MCF 10A (cell line): Measurements from ENCODE around the gene SDR42E1. TPM values are rescaled to one million over a fixed set of nuclear protein-coding genes. Genes with fewer than 3 reads are reported as not detected.

Experiments used
- BruUV-seq: library from RNA; stranded (reverse); fragments of 400-500 nt; replicated peaks from 2 replicates; lab custom pipeline; 2021; lab: Mats Ljungman, UMichigan
- CTCF ChIA-PET: fragments of 300-600 bp; sonication (Branson Sonifier 250); formaldehyde crosslinking; extraction: SDS; loops from one replicate; lab custom pipeline; 2021; ENCODE audit warnings: antibody characterized with exemption, inconsistent platforms; lab: Yijun Ruan, JAX
- POLR2A ChIA-PET: fragments of 300-600, 350-650 bp; sonication (Branson Sonifier 250); formaldehyde crosslinking; extraction: SDS; loops from one replicate; lab custom pipeline; 2020; ENCODE audit warnings: antibody characterized with exemption, inconsistent platforms; lab: Yijun Ruan, JAX
- DNase-seq: peaks from one replicate; pipeline ENCODE4 v3.0.0-alpha.2; 2018; ENCODE audit not compliant: unreplicated experiment
- H3K27ac Mint-ChIP-seq: one replicate; pipeline ENCODE4 v1.8.0; 2022; ENCODE audit warnings: mild to moderate bottlenecking, low read depth, mixed read lengths; ENCODE audit not compliant: unreplicated experiment
- H3K27me3 Mint-ChIP-seq: one replicate; pipeline ENCODE4 v1.8.0; 2022; ENCODE audit warnings: mixed read lengths; ENCODE audit not compliant: insufficient read depth, unreplicated experiment
- H3K36me3 Mint-ChIP-seq: one replicate; pipeline ENCODE4 v1.8.0; 2022; ENCODE audit warnings: mild to moderate bottlenecking, moderate library complexity, mixed read lengths; ENCODE audit not compliant: insufficient read depth, unreplicated experiment
- H3K4me1 Mint-ChIP-seq: one replicate; pipeline ENCODE4 v1.8.0; 2022; ENCODE audit warnings: mixed read lengths; ENCODE audit not compliant: insufficient read depth, unreplicated experiment
- H3K4me3 Mint-ChIP-seq: one replicate; pipeline ENCODE4 v1.8.0; 2022; ENCODE audit warnings: mild to moderate bottlenecking, moderate library complexity, mixed read lengths; ENCODE audit not compliant: unreplicated experiment
- H3K9me3 Mint-ChIP-seq: one replicate; pipeline ENCODE4 v1.8.0; 2022; ENCODE audit warnings: mixed read lengths; ENCODE audit not compliant: unreplicated experiment
- intact Hi-C: fragments of 100-400 bp; cut with micrococcal nuclease; formaldehyde crosslinking; loops from 2 replicates; pipeline ENCODE4 v1.14.1; 2022
- total RNA-seq: library from RNA; stranded (reverse); gene quantifications from 2 replicates; pipeline ENCODE4 v1.2.3, GENCODE V29; 2022
- TF ChIP-seq, protein P1 (sequence below): fragments of 200-600 bp; IDR thresholded peaks from one replicate; pipeline ENCODE4 v1.8.0; 2022; ENCODE audit warnings: antibody characterized with exemption, mild to moderate bottlenecking; ENCODE audit not compliant: unreplicated experiment

SDR42E1 gene
- total RNA-seq, 1 experiment from 2014 or later = 8.4 TPM

- H3K4me1 Mint-ChIP-seq = peaks cover 17% of the 10 kb centered on the region
- intact Hi-C loops = no loop called here
- CTCF ChIA-PET = interaction anchor here (0.6 to 0.8 kb wide), 3 partner anchors 11 to 351 kb away, joined by 3 read pairs; no protein-coding TSS in a partner anchor
- H3K36me3 Mint-ChIP-seq = no peaks in the 10 kb centered on the region
- POLR2A ChIA-PET = interaction anchor here (1.4 kb wide), 1 partner anchor 11 kb away, joined by 3 read pairs; no protein-coding TSS in a partner anchor
- H3K27ac Mint-ChIP-seq = no peak overlapping the region
- H3K4me3 Mint-ChIP-seq = no peak overlapping the region
- H3K9me3 Mint-ChIP-seq = no peaks in the 10 kb centered on the region
- no TSS peak for BruUV-seq
- H3K27me3 Mint-ChIP-seq = no peaks in the 10 kb centered on the region
- TF ChIP-seq, protein P1, sequence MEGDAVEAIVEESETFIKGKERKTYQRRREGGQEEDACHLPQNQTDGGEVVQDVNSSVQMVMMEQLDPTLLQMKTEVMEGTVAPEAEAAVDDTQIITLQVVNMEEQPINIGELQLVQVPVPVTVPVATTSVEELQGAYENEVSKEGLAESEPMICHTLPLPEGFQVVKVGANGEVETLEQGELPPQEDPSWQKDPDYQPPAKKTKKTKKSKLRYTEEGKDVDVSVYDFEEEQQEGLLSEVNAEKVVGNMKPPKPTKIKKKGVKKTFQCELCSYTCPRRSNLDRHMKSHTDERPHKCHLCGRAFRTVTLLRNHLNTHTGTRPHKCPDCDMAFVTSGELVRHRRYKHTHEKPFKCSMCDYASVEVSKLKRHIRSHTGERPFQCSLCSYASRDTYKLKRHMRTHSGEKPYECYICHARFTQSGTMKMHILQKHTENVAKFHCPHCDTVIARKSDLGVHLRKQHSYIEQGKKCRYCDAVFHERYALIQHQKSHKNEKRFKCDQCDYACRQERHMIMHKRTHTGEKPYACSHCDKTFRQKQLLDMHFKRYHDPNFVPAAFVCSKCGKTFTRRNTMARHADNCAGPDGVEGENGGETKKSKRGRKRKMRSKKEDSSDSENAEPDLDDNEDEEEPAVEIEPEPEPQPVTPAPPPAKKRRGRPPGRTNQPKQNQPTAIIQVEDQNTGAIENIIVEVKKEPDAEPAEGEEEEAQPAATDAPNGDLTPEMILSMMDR = no peak
- DNase-seq = no peak
Measured at GRCh38 chr16:82051656-82052055, 40.4 kb upstream of the SDR42E1 start.

DNA sequence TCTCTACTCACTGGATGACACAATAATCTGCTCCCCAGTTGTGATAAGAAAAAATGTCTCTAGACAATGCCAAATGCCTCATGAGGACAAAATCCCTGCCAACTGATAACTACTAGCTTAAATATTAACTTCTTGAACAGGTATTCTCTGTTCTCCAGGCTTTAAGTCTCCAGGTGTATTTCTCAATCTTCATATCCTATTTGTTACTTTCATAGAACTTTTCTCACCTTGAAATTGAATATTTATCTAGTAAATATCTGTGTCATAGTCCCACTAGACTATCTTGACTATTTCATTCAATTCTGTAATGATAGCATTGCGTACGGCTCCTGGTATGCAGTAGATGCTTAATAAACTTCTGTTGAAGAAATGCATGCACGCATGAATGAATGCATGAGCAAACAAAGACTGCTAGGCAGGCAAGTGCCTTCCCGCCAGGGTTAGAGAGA is 39.7 kb upstream of the SDR42E1 start:
- intact Hi-C loops = no loop called here
- Mint-ChIP-seq H3K27me3 (no peaks in the 10 kb centered on the region), H3K4me1 (peaks cover 9% of the 10 kb centered on the region), H3K36me3 (no peaks in the 10 kb centered on the region), H3K27ac (no peak overlapping the region), H3K9me3 (no peaks in the 10 kb centered on the region), H3K4me3 (no peak overlapping the region)
- DNase-seq = no peak
- TF ChIP-seq, protein P1 = no peak
- ChIA-PET POLR2A (no interaction called here), CTCF (interaction anchor here (0.6 to 0.8 kb wide), 2 partner anchors 12 to 1931 kb away, joined by 3 to 4 read pairs; no protein-coding TSS in a partner anchor)
- BruUV-seq = no TSS peak

GRCh38 chr16:82050506-82050905 is 39.2 kb upstream of the SDR42E1 start:
- TF ChIP-seq, protein P1 = no peak
- ChIA-PET POLR2A (no interaction called here), CTCF (interaction anchor here (0.6 to 1.2 kb wide), 3 partner anchors 11 to 1931 kb away, joined by 4 to 5 read pairs (median 4); no protein-coding TSS in a partner anchor)
- Mint-ChIP-seq H3K4me1 (peaks cover 5% of the 10 kb centered on the region), H3K9me3 (no peaks in the 10 kb centered on the region), H3K27ac (no peak overlapping the region), H3K4me3 (no peak overlapping the region), H3K36me3 (no peaks in the 10 kb centered on the region), H3K27me3 (no peaks in the 10 kb centered on the region)
- intact Hi-C loops = no loop called here
- BruUV-seq = no TSS peak
- no peak for DNase-seq

GRCh38 chr16:82049484-82049883 is 38.2 kb upstream of the SDR42E1 start:
- BruUV-seq = no TSS peak
- no peaks in the 10 kb centered on the region for H3K4me1 Mint-ChIP-seq
- no peak overlapping the region for H3K27ac Mint-ChIP-seq
- TF ChIP-seq, protein P1 = no peak
- ChIA-PET POLR2A (interaction anchor here (0.6 kb wide), 1 partner anchor 10 kb away, joined by 3 read pairs; no protein-coding TSS in a partner anchor), CTCF (interaction anchor here (0.6 to 1.7 kb wide), 5 partner anchors 12 to 407 kb away, joined by 3 to 7 read pairs (median 5); no protein-coding TSS in a partner anchor)
- no peaks in the 10 kb centered on the region for H3K9me3 Mint-ChIP-seq
- intact Hi-C loops = no loop called here
- H3K27me3 Mint-ChIP-seq = no peaks in the 10 kb centered on the region
- DNase-seq = no peak
- no peak overlapping the region for H3K4me3 Mint-ChIP-seq
- no peaks in the 10 kb centered on the region for H3K36me3 Mint-ChIP-seq
